G401 (cell line): Measurements from ENCODE around the gene CDYL. TPM values are rescaled to one million over a fixed set of nuclear protein-coding genes. Genes with fewer than 3 reads are reported as not detected.

Experiments
- DNase-seq: peaks from one replicate; pipeline ENCODE4 v3.0.0-alpha.2; 2015; ENCODE audit warnings: low spot score
- in situ Hi-C: cut with HindIII; loops from 2 replicates; pipeline ENCODE4 v1.10.0; 2016; ENCODE audit warnings: low sequenced_read_pairs, mixed read lengths
- total RNA-seq: library from RNA; depleted of rRNA; stranded (reverse); fragments of >200 nt; shearing (Covaris generic); gene quantifications from 2 replicates; pipeline ENCODE4 v1.2.3, GENCODE V29; 2014

Gene CDYL
- total RNA-seq, 1 experiment from 2014 or later, result 22.6 TPM

DNA sequence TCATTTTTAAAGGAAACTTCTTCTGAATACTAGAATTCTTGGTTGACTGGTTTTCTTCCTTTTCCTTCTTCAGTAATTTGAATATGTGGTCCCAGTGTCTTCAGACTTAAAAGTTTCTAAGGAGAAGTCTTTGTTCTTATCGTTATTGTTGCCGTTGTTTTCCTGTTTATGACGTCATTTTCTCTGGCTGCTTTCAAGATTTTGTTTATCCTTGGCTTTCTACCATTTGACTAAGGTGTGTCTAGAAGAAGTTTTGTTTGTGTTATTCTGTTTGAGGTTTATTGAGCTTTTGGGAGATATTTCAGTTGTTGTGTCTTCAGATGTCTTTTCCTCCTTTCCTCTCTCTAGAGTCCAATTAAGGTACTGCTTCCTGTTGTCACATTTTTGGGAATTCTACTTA is 24.5 kb downstream of the CDYL start:
- in situ Hi-C loops, result no loop called here
- DNase-seq, result no peak

DNA sequence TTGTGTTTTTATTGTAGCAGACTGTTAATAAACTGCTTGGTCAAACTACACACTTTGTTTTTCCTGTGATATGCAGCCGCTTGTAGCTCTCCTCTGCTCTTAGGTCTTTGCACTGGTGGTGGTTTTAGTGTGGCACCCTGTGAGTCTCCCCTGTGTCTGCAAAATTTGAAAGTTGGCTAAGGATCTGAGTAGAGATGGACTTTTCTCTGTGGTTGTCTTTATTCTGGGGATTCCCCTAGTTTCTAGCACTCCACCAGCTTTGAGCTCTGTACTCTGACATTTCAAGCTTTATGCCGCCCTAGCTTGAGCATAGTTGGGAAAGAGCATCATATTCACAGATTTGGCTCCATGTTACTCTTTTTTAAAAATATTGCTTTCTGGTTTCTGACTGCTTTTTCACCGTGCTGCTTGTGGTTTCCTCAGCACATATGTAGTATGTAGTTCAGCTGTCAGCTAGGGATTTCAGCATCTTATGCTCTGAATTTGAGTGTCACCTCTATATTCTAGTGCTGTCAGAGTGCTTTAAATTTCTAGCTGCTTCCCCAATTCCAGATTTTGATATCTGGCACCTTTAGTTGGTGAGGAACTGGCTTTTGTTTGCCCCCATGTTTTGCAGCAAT is 25.4 kb downstream of the CDYL start:
- in situ Hi-C loops, result no loop called here
- no peak for DNase-seq

- no peak for DNase-seq
- in situ Hi-C loops, result no loop called here
Measured at GRCh38 chr6:4802312-4802935, 26.2 kb downstream of the CDYL start.

- no peak for DNase-seq
- in situ Hi-C loops, result no loop called here
Measured at GRCh38 chr6:4803343-4803744, 27.1 kb downstream of the CDYL start.

- in situ Hi-C loops, result no loop called here
- no peak for DNase-seq
Measured at GRCh38 chr6:4804095-4804494, 27.9 kb downstream of the CDYL start.

DNA sequence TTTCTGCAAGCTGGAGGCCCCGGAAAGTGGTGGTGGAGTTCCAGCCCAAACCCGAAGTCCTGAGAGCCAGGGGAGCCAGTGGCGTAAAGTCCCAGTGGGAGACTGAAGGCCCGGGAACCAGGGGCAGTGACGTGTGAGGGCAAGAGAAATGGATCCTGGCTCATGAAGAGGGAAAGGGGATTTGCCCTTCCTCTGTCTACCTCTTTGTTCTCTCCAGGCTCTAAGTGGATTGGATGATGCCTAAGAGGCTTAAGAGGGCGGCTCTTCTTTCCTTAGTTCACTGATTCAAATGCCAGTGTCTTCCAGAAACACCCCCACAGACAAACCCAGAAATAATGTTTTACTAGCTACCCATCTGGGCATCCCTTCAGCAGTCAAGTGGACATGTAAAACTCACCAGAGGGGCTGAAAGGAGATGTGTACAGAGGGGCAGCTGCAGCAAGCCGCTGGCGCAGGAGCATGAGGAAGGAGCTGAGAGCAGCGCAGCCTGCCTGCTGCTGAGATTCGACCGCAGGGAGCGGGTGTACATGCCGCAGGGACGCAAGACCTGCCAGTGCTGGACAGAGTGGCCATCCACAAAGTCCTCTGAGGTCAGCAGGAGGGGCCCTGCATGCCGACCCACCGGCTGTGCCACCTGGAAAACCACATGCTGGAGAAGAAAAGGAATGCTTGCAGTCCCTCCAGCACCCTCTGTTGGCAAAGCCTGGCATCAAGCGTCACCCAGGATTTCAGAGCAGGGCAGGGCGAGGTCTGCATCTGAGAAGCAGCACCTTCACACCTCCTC is 29.5 kb downstream of the CDYL start:
- peak; percentile 79 for DNase-seq
- in situ Hi-C loops, result no loop called here

DNA sequence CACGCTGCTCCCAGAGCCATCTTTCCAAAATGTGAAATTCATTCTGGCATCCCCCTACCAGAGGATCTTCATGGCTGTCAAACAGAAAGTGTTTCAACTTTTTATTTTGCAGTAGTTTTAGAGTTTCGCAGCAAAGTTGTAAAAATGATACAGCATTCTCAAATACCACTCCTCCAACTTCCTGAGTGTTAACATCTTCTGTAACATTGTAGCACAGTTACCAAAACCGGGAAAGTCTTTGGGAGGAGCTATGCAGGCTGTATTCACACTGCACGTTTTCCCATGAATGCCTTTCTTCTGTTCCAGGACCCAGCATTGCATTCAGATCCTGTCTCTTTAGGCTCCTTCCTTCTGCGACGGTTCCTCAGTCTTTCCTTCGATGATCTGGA is 30.1 kb downstream of the CDYL start:
- in situ Hi-C loops, result no loop called here
- no peak for DNase-seq

DNA sequence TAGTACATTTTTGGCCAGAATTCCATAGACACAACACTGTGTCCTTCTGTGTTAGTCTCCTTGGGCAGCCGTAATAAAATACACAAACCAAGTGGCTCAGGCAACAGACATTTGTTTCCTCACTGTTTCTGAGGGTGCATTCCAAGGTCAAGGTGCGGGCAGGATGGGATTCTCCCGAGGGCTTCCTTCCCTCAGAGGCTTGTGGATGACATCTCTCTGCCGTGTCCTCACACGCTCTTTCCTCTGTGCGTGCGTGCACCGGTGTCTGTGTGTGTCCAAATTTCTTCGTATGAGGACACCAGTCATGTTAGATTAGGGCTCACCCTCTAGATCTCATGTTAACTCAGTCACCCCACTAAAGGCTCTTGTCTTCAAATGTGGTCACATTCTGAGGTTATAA is 30.6 kb downstream of the CDYL start:
- no peak for DNase-seq
- in situ Hi-C loops, result no loop called here

- in situ Hi-C loops, result no loop called here
- no peak for DNase-seq
Measured at GRCh38 chr6:4808396-4808795, 32.2 kb downstream of the CDYL start.

DNA sequence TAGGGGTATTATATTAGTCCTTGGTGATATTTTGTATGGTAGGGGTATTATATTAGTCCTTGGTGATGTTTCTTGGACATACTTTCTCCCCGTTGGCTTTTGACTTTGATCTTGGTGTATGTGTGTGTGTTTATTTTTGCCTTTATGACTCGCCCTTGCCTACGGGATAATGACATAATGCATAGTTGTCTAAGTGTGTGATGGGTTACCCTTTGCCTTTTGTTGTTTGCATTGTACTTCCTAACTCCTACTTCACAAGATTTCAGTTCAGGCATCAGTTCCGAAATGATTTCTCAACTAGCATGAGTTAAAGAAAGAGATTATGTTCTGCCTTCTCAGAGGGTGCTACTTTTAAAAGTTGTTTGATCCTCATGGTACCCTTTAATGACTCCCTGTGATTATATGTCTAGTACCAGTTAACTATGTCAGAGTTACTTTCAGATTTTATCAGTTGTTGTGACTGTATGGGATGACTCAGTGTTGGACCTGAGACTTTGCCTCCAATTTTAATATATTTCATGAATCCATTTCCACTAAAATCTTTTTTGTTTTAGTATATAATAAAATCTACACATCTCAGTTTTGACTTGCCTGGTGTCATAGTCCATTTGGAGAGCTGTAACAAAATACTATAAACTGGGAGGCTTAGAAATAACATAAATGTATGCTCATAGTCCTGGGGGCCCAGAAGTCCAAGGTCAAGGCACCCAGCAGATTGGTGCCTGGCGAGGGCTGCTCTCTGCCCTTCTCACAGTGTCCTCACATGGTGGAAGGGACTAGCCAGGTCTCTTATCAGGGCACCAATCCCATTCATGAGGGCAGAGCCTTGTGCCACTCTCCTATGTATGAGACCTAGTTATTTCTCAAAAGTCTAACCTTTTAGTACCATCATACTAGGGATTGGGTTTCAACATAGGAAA is 34.1 kb downstream of the CDYL start:
- in situ Hi-C loops, result no loop called here
- DNase-seq, result no peak

GRCh38 chr6:4812068-4812467 is 35.9 kb downstream of the CDYL start:
- DNase-seq, result no peak
- in situ Hi-C loops, result no loop called here

DNA sequence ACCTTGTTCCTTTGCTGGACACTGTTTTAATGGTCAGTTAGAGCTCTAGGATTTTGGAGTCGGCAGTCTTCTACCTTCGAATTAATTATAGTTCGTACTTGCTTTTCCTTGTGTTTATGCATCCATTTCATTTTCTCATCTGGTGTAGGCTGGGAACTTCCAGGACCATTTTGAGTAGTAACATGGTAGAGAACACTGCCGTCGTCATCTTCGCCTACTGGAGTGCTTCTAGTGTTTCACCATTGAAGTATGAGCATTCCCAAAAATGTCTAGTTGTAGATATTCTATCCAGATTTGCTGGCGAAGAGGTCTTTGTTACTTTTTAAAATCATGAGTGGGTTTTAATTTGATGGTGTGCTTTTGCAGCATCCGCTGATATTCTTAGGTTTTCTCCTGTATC is 36.9 kb downstream of the CDYL start:
- in situ Hi-C loops, result no loop called here
- no peak for DNase-seq

DNA sequence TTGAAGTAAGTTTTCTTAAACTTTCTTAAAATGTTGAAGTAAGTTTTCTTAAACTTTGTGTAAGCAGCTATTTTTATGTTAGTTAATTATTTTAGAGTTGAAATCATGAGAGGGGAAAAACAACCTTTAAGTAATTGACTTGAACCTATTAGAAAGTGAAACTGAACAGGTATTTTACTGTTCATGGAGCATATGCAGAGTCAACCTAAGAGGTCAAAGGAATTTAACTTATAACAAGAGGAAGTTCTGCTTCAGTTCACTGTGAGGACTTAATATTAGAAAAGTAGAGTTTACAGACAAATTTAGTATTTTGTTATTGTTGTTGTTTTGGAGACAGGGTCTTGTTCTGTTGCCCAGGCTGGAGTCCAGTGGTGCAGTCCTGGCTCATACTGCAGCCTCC is 38.0 kb downstream of the CDYL start:
- no peak for DNase-seq
- in situ Hi-C loops, result no loop called here

DNA sequence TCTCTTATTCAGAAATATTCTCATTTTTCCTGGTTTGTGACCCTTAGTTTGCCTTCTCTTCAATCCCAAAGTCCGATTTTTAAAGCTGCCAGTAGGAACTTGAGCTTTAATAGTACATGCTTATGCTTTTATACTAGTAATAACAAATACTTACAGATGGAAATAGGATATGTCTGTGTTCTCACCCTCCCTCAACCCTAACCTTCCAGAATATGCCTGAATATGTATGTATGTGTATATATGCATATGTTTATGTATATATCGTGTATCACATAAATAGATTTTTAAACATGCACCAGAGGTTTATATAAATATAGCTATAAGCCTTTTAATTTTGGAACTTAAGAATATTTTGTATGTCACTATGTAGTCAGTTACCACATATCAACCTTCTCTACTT is 38.8 kb downstream of the CDYL start:
- in situ Hi-C loops, result no loop called here
- DNase-seq, result no peak

DNA sequence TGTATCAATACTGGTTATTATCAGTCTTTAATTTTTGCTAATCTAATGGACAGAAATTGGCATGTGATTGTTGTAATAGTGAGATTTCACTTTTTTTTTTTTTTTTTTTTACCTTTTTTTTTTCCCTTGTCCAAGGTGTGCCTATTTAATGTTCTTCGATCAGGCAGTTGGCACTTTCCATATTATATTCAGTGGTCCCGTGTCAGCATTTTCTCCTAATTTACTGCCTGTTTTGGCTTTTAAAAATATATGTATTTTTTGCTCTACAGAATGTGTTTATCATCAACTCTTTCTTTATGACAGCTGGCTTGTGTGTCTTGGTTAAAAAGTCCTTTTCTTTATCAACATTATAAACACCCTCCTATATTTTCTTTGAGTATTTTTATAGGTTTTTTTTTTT is 39.4 kb downstream of the CDYL start:
- DNase-seq, result no peak

GRCh38 chr6:4816904-4817303 is 40.7 kb downstream of the CDYL start:
- in situ Hi-C loops, result no loop called here
- DNase-seq, result no peak

More for the DNA sequence above, 39.4 kb downstream of the CDYL start:
- in situ Hi-C loops, result no loop called here

GRCh38 chr6:4817551-4817950 is 41.3 kb downstream of the CDYL start:
- in situ Hi-C loops, result no loop called here

GRCh38 chr6:4818272-4818938 is 42.2 kb downstream of the CDYL start:
- no peak for DNase-seq
- in situ Hi-C loops, result no loop called here

More at GRCh38 chr6:4817551-4817950, 41.3 kb downstream of the CDYL start:
- DNase-seq, result no peak

DNA sequence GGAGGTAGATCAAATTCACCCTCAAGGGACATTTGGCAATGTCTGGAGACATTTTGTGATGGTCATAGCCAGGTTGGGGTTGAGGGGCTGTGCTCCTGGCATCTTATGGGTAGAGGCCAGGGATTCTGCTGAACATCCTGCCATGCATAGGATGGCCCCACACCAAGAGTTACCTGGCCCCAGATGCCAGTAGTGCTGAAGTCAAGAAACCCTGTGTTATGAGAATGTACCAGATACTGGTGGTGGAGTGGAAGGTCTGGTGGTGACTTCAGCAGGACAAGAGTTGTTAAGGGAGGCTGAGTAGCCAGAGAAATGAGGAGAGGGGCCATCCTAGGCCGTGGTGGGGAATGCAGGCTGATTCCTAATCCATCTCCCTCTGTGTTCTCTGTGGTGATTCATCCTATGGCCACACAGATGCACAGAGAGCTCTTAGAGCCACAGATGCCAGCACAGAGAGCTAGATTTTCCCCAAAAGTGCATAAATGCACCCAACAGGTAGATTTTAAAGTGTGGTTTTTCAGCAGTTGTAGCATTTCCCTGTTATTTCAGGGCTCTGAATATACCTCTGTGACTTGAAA is 43.6 kb downstream of the CDYL start:
- DNase-seq, result no peak
- in situ Hi-C loops, result no loop called here
